ENCODE data around the gene NOTCH1. TPM values are rescaled to one million over a fixed set of nuclear protein-coding genes. Genes with fewer than 3 reads are reported as not detected.

NOTCH1 gene
- total RNA-seq, 1 experiment from 2014 or later: 53.4 TPM

DNA sequence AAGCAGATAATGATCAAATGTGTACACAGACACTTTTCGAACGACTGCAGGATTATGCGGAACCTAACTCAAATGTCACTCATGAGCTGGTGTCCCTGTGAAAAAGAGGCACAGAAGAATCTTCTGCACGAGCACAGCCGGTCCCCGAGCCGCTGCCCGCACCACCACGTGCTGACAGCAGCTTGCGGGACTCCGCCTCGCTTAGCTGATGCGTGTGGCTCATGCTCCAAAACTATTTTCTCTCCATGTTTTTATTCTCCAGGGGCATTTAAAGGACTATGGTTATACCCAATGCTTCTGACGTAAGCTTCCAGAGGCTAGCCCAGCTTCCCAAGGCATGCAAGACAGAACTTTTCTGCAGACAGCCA, 72.5 kb downstream of the NOTCH1 start:
- no TSS peak for BruUV-seq (replicated peaks)
- TF ChIP-seq, protein P1, sequence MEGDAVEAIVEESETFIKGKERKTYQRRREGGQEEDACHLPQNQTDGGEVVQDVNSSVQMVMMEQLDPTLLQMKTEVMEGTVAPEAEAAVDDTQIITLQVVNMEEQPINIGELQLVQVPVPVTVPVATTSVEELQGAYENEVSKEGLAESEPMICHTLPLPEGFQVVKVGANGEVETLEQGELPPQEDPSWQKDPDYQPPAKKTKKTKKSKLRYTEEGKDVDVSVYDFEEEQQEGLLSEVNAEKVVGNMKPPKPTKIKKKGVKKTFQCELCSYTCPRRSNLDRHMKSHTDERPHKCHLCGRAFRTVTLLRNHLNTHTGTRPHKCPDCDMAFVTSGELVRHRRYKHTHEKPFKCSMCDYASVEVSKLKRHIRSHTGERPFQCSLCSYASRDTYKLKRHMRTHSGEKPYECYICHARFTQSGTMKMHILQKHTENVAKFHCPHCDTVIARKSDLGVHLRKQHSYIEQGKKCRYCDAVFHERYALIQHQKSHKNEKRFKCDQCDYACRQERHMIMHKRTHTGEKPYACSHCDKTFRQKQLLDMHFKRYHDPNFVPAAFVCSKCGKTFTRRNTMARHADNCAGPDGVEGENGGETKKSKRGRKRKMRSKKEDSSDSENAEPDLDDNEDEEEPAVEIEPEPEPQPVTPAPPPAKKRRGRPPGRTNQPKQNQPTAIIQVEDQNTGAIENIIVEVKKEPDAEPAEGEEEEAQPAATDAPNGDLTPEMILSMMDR (IDR thresholded peaks at IDR 0.05; ENCODE audit: unreplicated experiment): no peak
- intact Hi-C loops (cut with micrococcal nuclease): no loop called here
- CTCF ChIA-PET: no interaction called here
- DNase-seq (ENCODE audit: unreplicated experiment): no peak
- H3K27me3 Mint-ChIP-seq (ENCODE audit: insufficient read depth, unreplicated experiment): no peaks in the 10 kb centered on the region
- H3K36me3 Mint-ChIP-seq (ENCODE audit: insufficient read depth, unreplicated experiment): peaks cover 94% of the 10 kb centered on the region
- no peaks in the 10 kb centered on the region for H3K9me3 Mint-ChIP-seq (ENCODE audit: unreplicated experiment)
- H3K4me3 Mint-ChIP-seq (ENCODE audit: unreplicated experiment): no peak overlapping the region
- H3K4me1 Mint-ChIP-seq (ENCODE audit: insufficient read depth, unreplicated experiment): no peaks in the 10 kb centered on the region
- POLR2A ChIA-PET: no interaction called here
- no peak overlapping the region for H3K27ac Mint-ChIP-seq (ENCODE audit: low read depth, unreplicated experiment)

GRCh38 chr9:136472640-136473353, 73.1 kb downstream of the NOTCH1 start:
- no peaks in the 10 kb centered on the region for H3K27me3 Mint-ChIP-seq (ENCODE audit: insufficient read depth, unreplicated experiment)
- BruUV-seq (replicated peaks): no TSS peak
- ChIA-PET POLR2A (interaction anchor here (0.6 kb wide), 1 partner anchor 996 kb away, joined by 3 read pairs; no protein-coding TSS in a partner anchor), CTCF (no interaction called here)
- no peaks in the 10 kb centered on the region for H3K4me1 Mint-ChIP-seq (ENCODE audit: insufficient read depth, unreplicated experiment)
- TF ChIP-seq, protein P1 (IDR thresholded peaks at IDR 0.05; ENCODE audit: unreplicated experiment): no peak
- H3K4me3 Mint-ChIP-seq (ENCODE audit: unreplicated experiment): no peak overlapping the region
- H3K36me3 Mint-ChIP-seq (ENCODE audit: insufficient read depth, unreplicated experiment): peaks cover 94% of the 10 kb centered on the region
- no peak for DNase-seq (ENCODE audit: unreplicated experiment)
- no peaks in the 10 kb centered on the region for H3K9me3 Mint-ChIP-seq (ENCODE audit: unreplicated experiment)
- intact Hi-C loops (cut with micrococcal nuclease): no loop called here
- no peak overlapping the region for H3K27ac Mint-ChIP-seq (ENCODE audit: low read depth, unreplicated experiment)

DNA sequence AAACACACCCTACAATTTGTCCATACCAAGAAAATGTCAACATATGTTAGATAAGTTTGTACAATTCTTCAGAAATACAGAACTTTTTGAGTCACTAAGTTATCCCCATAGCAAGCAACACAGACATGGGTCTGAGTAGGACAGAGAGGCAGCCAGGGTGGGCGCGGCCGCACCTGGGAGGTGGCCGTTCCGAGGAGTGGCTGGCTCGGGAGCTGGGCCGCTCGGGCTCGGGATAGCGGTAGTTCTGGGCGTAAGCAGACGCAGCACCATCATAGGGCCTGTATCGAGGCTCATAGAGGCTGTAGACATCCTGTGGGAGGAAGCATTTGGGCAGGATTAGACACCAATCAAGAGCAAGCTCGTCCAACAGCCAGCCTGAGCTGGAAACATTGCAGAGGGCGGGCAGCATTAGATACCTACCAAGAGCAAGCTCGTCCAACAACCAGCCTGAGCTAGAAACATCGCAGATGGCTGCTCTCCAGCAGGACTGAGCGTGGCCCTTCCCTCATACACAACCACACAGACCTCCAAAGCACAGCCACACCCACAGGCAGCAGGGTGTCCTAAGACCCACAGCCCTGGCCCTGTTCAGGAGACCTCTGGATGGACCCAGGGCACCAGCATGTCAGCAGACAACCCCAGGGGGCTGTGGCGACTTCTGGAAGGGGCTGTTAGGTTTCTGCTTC, 73.9 kb downstream of the NOTCH1 start:
- H3K4me3 Mint-ChIP-seq (ENCODE audit: unreplicated experiment): no peak overlapping the region
- H3K36me3 Mint-ChIP-seq (ENCODE audit: insufficient read depth, unreplicated experiment): peaks cover 94% of the 10 kb centered on the region
- DNase-seq (ENCODE audit: unreplicated experiment): no peak
- no peaks in the 10 kb centered on the region for H3K4me1 Mint-ChIP-seq (ENCODE audit: insufficient read depth, unreplicated experiment)
- ChIA-PET POLR2A (interaction anchor here (0.6 kb wide), 1 partner anchor 996 kb away, joined by 3 read pairs; no protein-coding TSS in a partner anchor), CTCF (no interaction called here)
- intact Hi-C loops (cut with micrococcal nuclease): no loop called here
- no peaks in the 10 kb centered on the region for H3K27me3 Mint-ChIP-seq (ENCODE audit: insufficient read depth, unreplicated experiment)
- H3K9me3 Mint-ChIP-seq (ENCODE audit: unreplicated experiment): no peaks in the 10 kb centered on the region
- TF ChIP-seq, protein P1 (IDR thresholded peaks at IDR 0.05; ENCODE audit: unreplicated experiment): no peak
- H3K27ac Mint-ChIP-seq (ENCODE audit: low read depth, unreplicated experiment): no peak overlapping the region
- no TSS peak for BruUV-seq (replicated peaks)

- no peaks in the 10 kb centered on the region for H3K9me3 Mint-ChIP-seq (ENCODE audit: unreplicated experiment)
- no peak overlapping the region for H3K4me3 Mint-ChIP-seq (ENCODE audit: unreplicated experiment)
- intact Hi-C loops (cut with micrococcal nuclease): no loop called here
- BruUV-seq (replicated peaks): no TSS peak
- H3K4me1 Mint-ChIP-seq (ENCODE audit: insufficient read depth, unreplicated experiment): no peaks in the 10 kb centered on the region
- TF ChIP-seq, protein P1 (IDR thresholded peaks at IDR 0.05; ENCODE audit: unreplicated experiment): no peak
- no peaks in the 10 kb centered on the region for H3K27me3 Mint-ChIP-seq (ENCODE audit: insufficient read depth, unreplicated experiment)
- POLR2A ChIA-PET: interaction anchor here (0.7 to 1.3 kb wide), 2 partner anchors 13 to 423 kb away, joined by 3 read pairs; no protein-coding TSS in a partner anchor
- H3K27ac Mint-ChIP-seq (ENCODE audit: low read depth, unreplicated experiment): no peak overlapping the region
- peaks cover 93% of the 10 kb centered on the region for H3K36me3 Mint-ChIP-seq (ENCODE audit: insufficient read depth, unreplicated experiment)
- CTCF ChIA-PET: interaction anchor here (0.5 to 1.0 kb wide), 3 partner anchors 14 to 180 kb away, joined by 4 to 5 read pairs (median 4); no protein-coding TSS in a partner anchor
- DNase-seq (ENCODE audit: unreplicated experiment): no peak
Observed at GRCh38 chr9:136470792-136471469, 74.9 kb downstream of the NOTCH1 start.

All from MCF 10A (cell line).